Spinal cord (tissue), 10 donors: Measurements from ENCODE around the gene CYP4B1. TPM values are rescaled to one million over a fixed set of nuclear protein-coding genes. Genes with fewer than 3 reads are reported as not detected.
"Not testable (repeated sequence)": the region's sequence is repeated elsewhere in the genome, so short reads cannot be mapped to it uniquely, and the experiment has no call there.

Experiments
- DNase-seq, 6 donors: peaks; one replicate each; pipeline versions ENCODE4 v3.0.0 to v3.0.0-alpha.2; 2013 to 2015; ENCODE audit warnings: low spot score in 6 of 6, low read depth in 4 of 6
- H3K27ac ChIP-seq: one replicate; pipeline ENCODE4 v1.5.1; 2013; ENCODE audit warnings: low read depth, low read length, control low read depth
- H3K27me3 ChIP-seq: one replicate; pipeline ENCODE4 v1.6.1; 2013; ENCODE audit warnings: low read length; ENCODE audit not compliant: control insufficient read depth, insufficient read depth
- H3K36me3 ChIP-seq: one replicate; pipeline ENCODE4 v1.6.1; 2013; ENCODE audit warnings: low read length; ENCODE audit not compliant: control insufficient read depth, insufficient read depth
- H3K4me1 ChIP-seq: one replicate; pipeline ENCODE4 v1.6.1; 2013; ENCODE audit warnings: low read length; ENCODE audit not compliant: control insufficient read depth, insufficient read depth
- H3K4me3 ChIP-seq: one replicate; pipeline ENCODE4 v1.5.1; 2013; ENCODE audit warnings: low read depth, low read length, control low read depth
- H3K9me3 ChIP-seq: one replicate; pipeline ENCODE4 v1.6.1; 2013; ENCODE audit warnings: low read length; ENCODE audit not compliant: control insufficient read depth, insufficient read depth
- WGBS: methylation state at CpG from one replicate; pipeline ENCODE4 v1.1.5; 2013; ENCODE audit warnings: missing lambda C conversion rate; ENCODE audit not compliant: insufficient coverage; 5-methylcytosine and 5-hydroxymethylcytosine counted together
- polyA plus RNA-seq, 2 donors: library from polyadenylated mRNA; unstranded; fragments of 120-200 nt; gene quantifications; one replicate each; pipeline ENCODE4 v1.2.1, GENCODE V29; 2013; ENCODE audit not compliant: insufficient read length in 2 of 2
- total RNA-seq, 2 donors: library from RNA; depleted of rRNA in 1 of 2; stranded (reverse); fragments of 120-200 nt in 1 of 2; fragments of >200 nt in 1 of 2; gene quantifications; one replicate each; pipeline versions ENCODE4 v1.2.3 to v1.2.4, GENCODE V29; 2013 to 2014
- donor health status: healthy.

Gene CYP4B1
- total and polyA plus RNA-seq, 4 donors = 0.33 to 0.66 (median 0.53) TPM

DNA sequence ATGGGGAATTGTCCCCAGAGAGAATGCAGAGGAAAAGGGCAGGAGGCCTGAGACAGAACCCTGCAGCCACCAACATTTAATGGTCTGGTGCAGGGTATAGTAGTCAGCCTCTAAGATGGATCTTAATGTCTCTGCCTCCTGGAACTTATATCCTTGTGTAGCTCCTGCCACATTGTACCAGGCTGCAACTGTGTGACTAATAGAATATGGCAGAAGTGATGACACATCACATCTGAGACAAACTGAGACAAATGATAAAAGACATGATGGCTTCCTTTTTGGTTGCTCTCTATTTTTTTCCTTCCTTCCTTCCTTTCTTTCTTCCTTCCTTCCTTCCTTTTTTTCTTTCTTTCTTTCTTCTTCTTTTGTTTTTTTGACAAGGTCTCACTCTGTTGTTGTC is 37.1 kb upstream of the CYP4B1 start:
- H3K27me3 ChIP-seq = no peaks in the 10 kb centered on the region
- H3K4me1 ChIP-seq = no peaks in the 10 kb centered on the region
- no peak for DNase-seq
- H3K27ac ChIP-seq = no peak overlapping the region
- no peaks in the 10 kb centered on the region for H3K9me3 ChIP-seq
- H3K4me3 ChIP-seq = no peak overlapping the region
- H3K36me3 ChIP-seq = no peaks in the 10 kb centered on the region

DNA sequence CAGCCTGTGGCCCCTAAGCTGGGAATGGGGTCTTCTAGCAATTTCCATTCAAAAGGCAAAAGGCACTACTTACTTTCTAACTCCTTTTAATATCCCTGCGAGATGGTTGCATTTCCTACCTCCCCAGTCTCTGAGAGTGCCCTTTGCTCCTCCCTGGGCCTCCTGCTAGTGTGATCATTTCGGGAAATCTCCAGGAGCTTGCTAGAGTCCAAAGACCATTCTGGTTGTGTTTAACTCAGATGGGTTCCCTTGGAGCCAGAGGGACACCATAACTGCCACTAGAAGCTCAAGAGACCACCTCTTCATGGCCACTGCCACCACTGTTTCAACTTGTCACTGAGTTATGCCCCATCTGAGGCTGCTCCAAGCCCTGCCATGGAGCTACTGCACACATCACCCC is 34.4 kb upstream of the CYP4B1 start:
- Histone ChIP-seq H3K4me1 (no peaks in the 10 kb centered on the region), H3K27me3 (no peaks in the 10 kb centered on the region), H3K4me3 (no peak overlapping the region), H3K27ac (no peak overlapping the region), H3K36me3 (no peaks in the 10 kb centered on the region), H3K9me3 (no peaks in the 10 kb centered on the region)
- DNase-seq = no peak
- WGBS = 80% methylated on average over 2 of the region's 2 CpGs

DNA sequence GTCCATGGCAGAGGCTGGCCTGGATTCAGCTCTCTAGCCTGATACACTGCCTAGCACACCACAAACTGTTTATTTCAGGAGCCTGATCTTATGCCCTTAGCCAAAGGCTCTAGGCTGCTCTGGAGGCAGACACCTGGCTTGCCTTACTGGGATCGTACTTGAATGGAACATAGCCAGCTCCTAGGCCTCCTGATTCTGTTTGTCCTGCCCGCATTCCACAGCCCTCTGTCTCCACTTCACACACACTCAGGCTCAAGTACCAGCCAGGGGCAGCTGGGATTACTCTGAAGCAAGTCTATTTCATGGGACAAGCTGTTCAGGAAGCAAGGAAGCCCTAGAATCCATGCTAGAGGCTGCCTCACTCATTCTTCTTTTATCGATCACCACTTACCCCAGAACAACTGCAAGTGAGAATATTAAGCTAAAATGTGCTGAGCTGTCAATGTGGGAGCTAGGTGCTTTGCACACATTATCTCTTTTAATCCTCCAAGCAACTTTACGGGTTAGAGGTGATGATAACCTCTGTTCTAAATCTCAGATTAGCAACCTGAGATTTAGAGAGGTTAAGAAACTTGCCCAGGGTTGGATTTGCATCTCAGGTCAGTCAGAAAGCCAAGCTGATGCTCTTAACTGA is 31.1 kb upstream of the CYP4B1 start:
- peaks cover 5% of the 10 kb centered on the region for H3K9me3 ChIP-seq
- H3K27me3 ChIP-seq = no peaks in the 10 kb centered on the region
- DNase-seq = no peak
- WGBS = 77% methylated on average over 2 of the region's 4 CpGs
- H3K4me3 ChIP-seq = no peak overlapping the region
- H3K27ac ChIP-seq = no peak overlapping the region
- no peaks in the 10 kb centered on the region for H3K4me1 ChIP-seq
- H3K36me3 ChIP-seq = no peaks in the 10 kb centered on the region

DNA sequence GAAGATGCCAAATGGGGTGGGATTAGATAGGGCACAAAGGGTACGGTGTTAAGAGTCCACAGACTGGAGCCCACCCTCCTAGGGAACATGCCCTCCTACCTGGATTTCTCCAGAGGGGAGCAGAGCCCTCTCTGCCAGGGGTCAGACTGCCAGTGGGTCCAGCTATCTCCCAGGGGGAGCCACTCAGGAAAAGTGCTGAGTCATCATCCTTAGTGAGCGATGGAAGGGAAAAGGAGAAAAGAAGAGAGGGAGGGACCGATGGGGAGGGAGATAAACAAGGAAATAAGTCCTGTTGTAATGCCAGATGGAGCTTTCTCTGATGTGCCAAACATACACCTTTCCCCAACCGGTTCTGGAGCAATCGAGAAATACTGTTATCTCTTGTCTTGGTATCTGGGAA is 30.4 kb upstream of the CYP4B1 start:
- Histone ChIP-seq H3K4me1 (no peaks in the 10 kb centered on the region), H3K4me3 (no peak overlapping the region), H3K9me3 (peaks cover 5% of the 10 kb centered on the region), H3K27me3 (no peaks in the 10 kb centered on the region), H3K27ac (no peak overlapping the region), H3K36me3 (no peaks in the 10 kb centered on the region)
- WGBS = no CpG with 5 or more reads among the region's 5 CpGs
- DNase-seq = no peak

DNA sequence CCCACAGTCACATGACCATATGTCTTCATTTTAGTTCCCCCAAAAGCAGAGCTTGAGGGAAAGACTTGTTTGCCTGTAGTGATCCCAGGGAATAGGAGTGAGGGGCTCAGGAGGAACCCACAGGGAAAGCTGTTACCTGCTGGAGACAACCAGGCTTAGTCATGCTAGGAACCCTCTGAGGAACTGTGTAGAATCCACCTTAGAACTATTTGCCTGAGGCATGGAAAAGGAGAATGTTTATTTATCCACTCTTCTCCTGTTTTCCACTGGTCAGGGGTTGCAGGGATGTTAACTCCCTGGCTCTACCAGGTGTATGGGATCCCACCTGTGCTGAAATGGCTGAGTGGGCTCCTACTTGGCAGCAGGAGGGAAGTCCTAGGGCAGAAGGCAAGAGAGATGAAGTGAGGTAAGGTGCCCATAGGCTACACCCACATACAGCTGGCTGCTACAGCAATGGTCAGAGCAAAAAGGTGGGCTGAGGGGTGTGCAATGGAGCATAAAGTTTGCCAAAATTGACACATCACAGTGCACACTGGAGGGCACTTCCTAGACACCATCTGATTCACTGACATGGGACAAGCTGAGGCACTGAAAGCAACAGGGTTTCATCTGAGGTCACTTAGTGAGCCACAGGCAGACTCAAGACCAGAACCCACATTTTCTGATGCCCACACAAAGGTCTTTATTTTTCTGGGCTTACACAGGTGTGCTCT is 29.7 kb upstream of the CYP4B1 start:
- Histone ChIP-seq H3K27me3 (no peaks in the 10 kb centered on the region), H3K27ac (no peak overlapping the region), H3K4me1 (no peaks in the 10 kb centered on the region), H3K36me3 (no peaks in the 10 kb centered on the region), H3K4me3 (no peak overlapping the region), H3K9me3 (peaks cover 5% of the 10 kb centered on the region)
- DNase-seq = no peak

DNA sequence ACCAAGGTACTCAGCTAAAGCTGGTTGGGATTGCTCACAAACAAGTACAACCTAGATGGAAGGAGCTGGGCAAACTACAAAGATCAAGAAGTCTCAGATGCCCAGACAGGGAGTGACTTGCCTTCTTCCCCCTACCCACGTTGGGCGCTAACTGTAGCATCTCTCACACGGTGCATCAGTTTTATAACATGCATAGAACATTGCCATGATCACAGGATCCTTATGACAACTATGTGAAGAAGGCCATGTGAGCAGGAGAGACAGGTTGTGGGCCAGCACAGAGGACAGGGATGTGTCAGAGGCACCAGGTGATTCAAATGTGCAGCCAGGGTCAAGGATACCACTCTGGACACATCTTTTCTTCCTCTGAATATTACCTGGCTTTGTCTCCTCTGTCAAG is 28.3 kb upstream of the CYP4B1 start:
- Histone ChIP-seq H3K4me3 (no peak overlapping the region), H3K9me3 (peaks cover 7% of the 10 kb centered on the region), H3K36me3 (no peaks in the 10 kb centered on the region), H3K4me1 (no peaks in the 10 kb centered on the region), H3K27me3 (no peaks in the 10 kb centered on the region), H3K27ac (no peak overlapping the region)
- no peak for DNase-seq
- no CpG with 5 or more reads among the region's 3 CpGs for WGBS

DNA sequence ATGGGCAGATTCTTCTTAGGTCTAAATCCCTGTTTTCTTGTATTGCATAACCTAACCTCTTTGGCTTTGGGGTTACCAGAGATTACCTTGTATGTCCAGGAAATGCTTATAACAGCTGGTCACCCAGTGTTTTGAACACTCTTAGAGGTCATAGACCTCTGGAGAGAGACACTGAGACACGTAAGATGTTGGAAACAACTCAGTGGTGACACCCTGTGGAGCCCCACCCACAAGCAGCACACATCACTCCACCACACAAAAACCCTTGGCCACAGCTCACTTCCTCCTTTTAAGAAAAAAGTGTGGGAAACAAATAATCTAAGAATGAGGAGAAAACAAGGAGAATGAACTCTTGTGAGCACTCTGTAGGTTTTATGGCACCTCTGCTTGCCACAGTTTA is 26.3 kb upstream of the CYP4B1 start:
- H3K27me3 ChIP-seq = no peaks in the 10 kb centered on the region
- no peaks in the 10 kb centered on the region for H3K36me3 ChIP-seq
- H3K27ac ChIP-seq = no peak overlapping the region
- WGBS = 67% methylated on average over 1 of the region's 1 CpG
- no peak overlapping the region for H3K4me3 ChIP-seq
- peaks cover 7% of the 10 kb centered on the region for H3K9me3 ChIP-seq
- H3K4me1 ChIP-seq = no peaks in the 10 kb centered on the region
- no peak for DNase-seq

DNA sequence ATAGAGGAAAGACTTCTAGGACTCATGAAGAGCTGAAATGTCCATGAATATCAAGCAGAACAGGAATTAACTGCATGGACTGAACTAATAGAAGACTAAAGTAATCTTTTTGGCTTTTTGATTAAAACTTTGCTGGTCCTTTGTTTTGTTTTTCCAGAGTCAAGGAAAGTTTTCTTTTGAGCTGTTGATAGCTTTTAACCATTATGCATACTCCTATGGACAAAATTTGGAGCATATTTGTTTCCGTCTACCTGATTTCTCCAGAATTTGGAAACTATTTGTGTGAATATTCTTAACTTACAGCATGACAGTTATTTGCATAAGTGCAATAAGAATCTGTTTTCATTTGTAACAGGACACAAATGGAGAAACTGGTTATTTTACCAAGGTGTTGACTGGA is 24.5 kb upstream of the CYP4B1 start:
- H3K9me3 ChIP-seq = peaks cover 7% of the 10 kb centered on the region
- H3K27ac ChIP-seq = no peak overlapping the region
- no CpG with 5 or more reads among the region's 1 CpG for WGBS
- DNase-seq = no peak
- no peaks in the 10 kb centered on the region for H3K27me3 ChIP-seq
- no peaks in the 10 kb centered on the region for H3K4me1 ChIP-seq
- H3K4me3 ChIP-seq = no peak overlapping the region
- no peaks in the 10 kb centered on the region for H3K36me3 ChIP-seq

DNA sequence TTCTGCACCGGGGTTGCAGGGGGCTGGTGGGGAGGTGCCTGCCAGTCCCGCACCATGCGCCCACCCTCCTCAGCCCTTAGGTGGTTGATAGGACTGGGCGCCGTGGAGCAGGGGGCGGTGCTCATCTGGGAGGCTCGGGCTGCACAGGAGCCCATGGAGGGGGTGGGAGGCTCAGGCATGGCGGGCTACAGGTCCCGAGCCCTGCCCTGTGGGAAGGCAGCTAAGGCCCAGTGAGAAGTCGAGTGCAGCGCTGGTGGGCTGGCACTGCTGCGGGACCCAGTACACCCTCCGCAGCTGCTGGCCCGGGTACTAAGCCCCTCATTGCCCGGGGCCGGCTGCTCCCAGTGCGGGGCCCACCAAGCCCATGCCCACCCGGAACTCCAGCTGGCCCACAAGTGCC is 20.4 kb upstream of the CYP4B1 start:
- H3K27ac ChIP-seq, H3K4me1 ChIP-seq, H3K9me3 ChIP-seq, DNase-seq, H3K27me3 ChIP-seq, H3K4me3 ChIP-seq, H3K36me3 ChIP-seq: not testable (repeated sequence)
- WGBS = 95% methylated on average over 16 of the region's 18 CpGs

DNA sequence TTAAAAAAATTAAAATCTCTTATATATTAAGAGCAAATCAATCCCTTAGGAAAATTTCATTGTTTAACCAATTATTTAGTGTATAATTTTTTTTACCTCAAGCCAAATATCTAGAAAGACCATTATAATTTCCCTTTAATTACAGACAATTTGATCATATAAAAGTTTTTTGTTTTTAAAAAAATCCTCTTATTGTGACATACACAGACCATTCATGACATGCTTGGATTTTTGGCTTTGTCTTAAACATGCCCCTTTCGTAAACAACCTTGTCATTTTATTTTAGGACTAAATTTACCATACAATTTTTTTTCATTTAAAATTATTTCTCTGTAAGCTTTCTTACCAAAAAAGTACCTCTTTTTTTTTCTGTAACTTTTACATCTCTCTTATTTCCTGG is 14.2 kb upstream of the CYP4B1 start:
- DNase-seq = no peak
- no CpG with 5 or more reads among the region's 1 CpG for whole genome bisulfite sequencing
- Histone ChIP-seq H3K36me3 (no peaks in the 10 kb centered on the region), H3K4me3 (no peak overlapping the region), H3K27ac (no peak overlapping the region), H3K27me3 (no peaks in the 10 kb centered on the region), H3K9me3 (peaks cover 2% of the 10 kb centered on the region), H3K4me1 (no peaks in the 10 kb centered on the region)
